ENCODE measurements around the gene PRR5L.

- TF ChIP-seq, protein P1, sequence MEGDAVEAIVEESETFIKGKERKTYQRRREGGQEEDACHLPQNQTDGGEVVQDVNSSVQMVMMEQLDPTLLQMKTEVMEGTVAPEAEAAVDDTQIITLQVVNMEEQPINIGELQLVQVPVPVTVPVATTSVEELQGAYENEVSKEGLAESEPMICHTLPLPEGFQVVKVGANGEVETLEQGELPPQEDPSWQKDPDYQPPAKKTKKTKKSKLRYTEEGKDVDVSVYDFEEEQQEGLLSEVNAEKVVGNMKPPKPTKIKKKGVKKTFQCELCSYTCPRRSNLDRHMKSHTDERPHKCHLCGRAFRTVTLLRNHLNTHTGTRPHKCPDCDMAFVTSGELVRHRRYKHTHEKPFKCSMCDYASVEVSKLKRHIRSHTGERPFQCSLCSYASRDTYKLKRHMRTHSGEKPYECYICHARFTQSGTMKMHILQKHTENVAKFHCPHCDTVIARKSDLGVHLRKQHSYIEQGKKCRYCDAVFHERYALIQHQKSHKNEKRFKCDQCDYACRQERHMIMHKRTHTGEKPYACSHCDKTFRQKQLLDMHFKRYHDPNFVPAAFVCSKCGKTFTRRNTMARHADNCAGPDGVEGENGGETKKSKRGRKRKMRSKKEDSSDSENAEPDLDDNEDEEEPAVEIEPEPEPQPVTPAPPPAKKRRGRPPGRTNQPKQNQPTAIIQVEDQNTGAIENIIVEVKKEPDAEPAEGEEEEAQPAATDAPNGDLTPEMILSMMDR (conservative IDR thresholded peaks at IDR 0.05 in 1 of 2, IDR thresholded peaks at IDR 0.05 in 1 of 2; ENCODE audit: extremely low read depth in 1 of 2, insufficient read depth in 1 of 2, low read depth in 1 of 2, low read length in 2 of 2), result no peak
- TF ChIP-seq EZH2 (IDR thresholded peaks at IDR 0.05; ENCODE audit: borderline replicate concordance, low read length), result no peak
Measured at GRCh38 chr11:36361901-36362391, 65.9 kb downstream of the PRR5L start.

Data from mammary epithelial cell (primary cell).